GM12878 (cell line): ENCODE data around the gene IMMT. TPM values are rescaled to one million over a fixed set of nuclear protein-coding genes. Genes with fewer than 3 reads are reported as not detected.

Experiments
- BCL11A ChIP-seq: IDR thresholded peaks from 2 replicates; pipeline ENCODE4 v1.6.1; 2011; ENCODE audit warnings: low read depth, low read length
- EED ChIP-seq: sonication (generic); IDR thresholded peaks from 2 replicates; pipeline ENCODE4 v1.6.1; 2016; ENCODE audit warnings: antibody characterized with exemption, low read depth
- EGR1 ChIP-seq, 2 experiments: IDR thresholded peaks; 1 replicate in 1 of 2; 2 replicates in 1 of 2; pipeline ENCODE4 v1.6.1; 2011 to 2012; ENCODE audit warnings: low read depth in 2 of 2, low read length in 2 of 2, borderline replicate concordance in 1 of 2, mild to moderate bottlenecking in 1 of 2, moderate library complexity in 1 of 2
- FOS ChIP-seq: IDR thresholded peaks from 3 replicates; pipeline ENCODE4 v1.6.1; 2011; ENCODE audit warnings: borderline replicate concordance; ENCODE audit not compliant: insufficient read length; ENCODE audit errors: extremely low read depth
- FOXM1 ChIP-seq: IDR thresholded peaks from 2 replicates; pipeline ENCODE4 v1.6.1; 2012; ENCODE audit warnings: low read depth, mild to moderate bottlenecking, inconsistent platforms, low read length, moderate library complexity
- IRF4 ChIP-seq: IDR thresholded peaks from 2 replicates; pipeline ENCODE4 v1.6.1; 2011; ENCODE audit warnings: low read depth, low read length
- KAT2A ChIP-seq: conservative IDR thresholded peaks from 2 replicates; pipeline ENCODE4 v1.6.1; 2011; ENCODE audit warnings: low read depth, low read length; ENCODE audit not compliant: control insufficient read depth
- NBN ChIP-seq: fragments of 450-650 bp; IDR thresholded peaks from 2 replicates; pipeline ENCODE4 v1.6.1; 2016
- NR2F1 ChIP-seq: fragments of 450-650 bp; conservative IDR thresholded peaks from 2 replicates; pipeline ENCODE4 v1.6.1; 2017; ENCODE audit warnings: mild to moderate bottlenecking
- PML ChIP-seq: IDR thresholded peaks from 2 replicates; pipeline ENCODE4 v1.6.1; 2012; ENCODE audit warnings: low read length, inconsistent platforms
- RAD21 ChIP-seq: IDR thresholded peaks from 2 replicates; pipeline ENCODE4 v1.6.1; 2011; ENCODE audit warnings: mild to moderate bottlenecking, low read depth, low read length, moderate library complexity; ENCODE audit not compliant: insufficient read depth
- SRF ChIP-seq, 2 experiments: IDR thresholded peaks; 2 replicates each; pipeline ENCODE4 v1.6.1; 2011; ENCODE audit warnings: low read depth in 2 of 2, low read length in 2 of 2, mild to moderate bottlenecking in 1 of 2, moderate library complexity in 1 of 2
- STAT1 ChIP-seq: fragments of 450-650 bp; conservative IDR thresholded peaks from 2 replicates; pipeline ENCODE4 v1.6.1; 2014; ENCODE audit warnings: antibody characterized with exemption, mild to moderate bottlenecking
- TARDBP ChIP-seq: IDR thresholded peaks from 2 replicates; pipeline ENCODE4 v1.6.1; 2016; ENCODE audit warnings: borderline replicate concordance
- TCF3 ChIP-seq: IDR thresholded peaks from 2 replicates; pipeline ENCODE4 v1.6.1; 2012; ENCODE audit warnings: low read depth, mild to moderate bottlenecking, low read length, borderline replicate concordance; ENCODE audit not compliant: insufficient read depth
- ZNF207 ChIP-seq: fragments of 450-650 bp; IDR thresholded peaks from 2 replicates; pipeline ENCODE4 v1.6.1; 2014; ENCODE audit warnings: antibody characterized with exemption, mild to moderate bottlenecking, borderline replicate concordance
- ZNF217 ChIP-seq: fragments of 450-650 bp; IDR thresholded peaks from 2 replicates; pipeline ENCODE4 v1.6.1; 2017; ENCODE audit warnings: antibody characterized with exemption, mild to moderate bottlenecking
- ZNF384 ChIP-seq: IDR thresholded peaks from 2 replicates; pipeline ENCODE4 v1.6.1; 2012; ENCODE audit warnings: low read depth, mild to moderate bottlenecking, low read length, improper control_type of control experiment, borderline replicate concordance
- polyA plus RNA-seq, 11 experiments: library from polyadenylated mRNA; depleted of rRNA in 4 of 11; unstranded in 6 of 11; stranded (reverse) in 5 of 11; fragments of >200 nt; fragmentation: Nextera tagmentation in 4 of 11; fragmentation: Illumina TruSeq in 1 of 11; extraction: Ambion mirVana in 4 of 11; extraction: Trizol in 1 of 11; gene quantifications; 1 replicate in 1 of 11; 2 replicates in 10 of 11; pipeline versions ENCODE4 v1.2.1 to v1.2.3, GENCODE V29; 2011 to 2016; ENCODE audit warnings: inconsistent platforms in 2 of 11, missing spikeins in 2 of 11, low read depth in 1 of 11
- total RNA-seq, 4 experiments: library from RNA; depleted of rRNA in 3 of 4; stranded (reverse); fragments of >200 nt in 3 of 4; fragmentation: Illumina TruSeq in 1 of 4; extraction: Trizol in 1 of 4; gene quantifications; 2 replicates each; pipeline versions ENCODE4 v1.2.1 to v1.2.3, GENCODE V29; 2013 to 2021
- TF ChIP-seq, protein P1 (sequence below): fragments of 450-650 bp; formaldehyde crosslinking; IDR thresholded peaks from 2 replicates; pipeline ENCODE4 v1.4.0; 2020; ENCODE audit warnings: mild to moderate bottlenecking, moderate library complexity
- TF ChIP-seq, protein P2 (sequence below): IDR thresholded peaks from 2 replicates; pipeline ENCODE4 v1.6.1; 2011; ENCODE audit warnings: low read depth, low read length, improper control_type of control experiment, borderline replicate concordance
- TF ChIP-seq, protein P3 (sequence below): IDR thresholded peaks from 2 replicates; pipeline ENCODE4 v1.6.1; 2012; ENCODE audit warnings: low read depth, low read length, improper control_type of control experiment
- TF ChIP-seq, protein P4 (sequence below): IDR thresholded peaks from 2 replicates; pipeline ENCODE4 v1.6.1; 2011; ENCODE audit warnings: borderline replicate concordance, low read depth, mild to moderate bottlenecking, moderate library complexity, low read length; ENCODE audit not compliant: insufficient read depth, poor library complexity, severe bottlenecking
- TF ChIP-seq, protein P5 (sequence below): IDR thresholded peaks from 2 replicates; pipeline ENCODE4 v1.6.1; 2011; ENCODE audit warnings: low read depth, mild to moderate bottlenecking, low read length, moderate library complexity, borderline replicate concordance; ENCODE audit errors: extremely low read depth

Gene IMMT
- total and polyA plus RNA-seq, 10 of the 15 experiments (the other 5 are each of a cell fraction or from before 2014, with no cell fraction given) = 78.4 to 149 (median 98.7) TPM

DNA sequence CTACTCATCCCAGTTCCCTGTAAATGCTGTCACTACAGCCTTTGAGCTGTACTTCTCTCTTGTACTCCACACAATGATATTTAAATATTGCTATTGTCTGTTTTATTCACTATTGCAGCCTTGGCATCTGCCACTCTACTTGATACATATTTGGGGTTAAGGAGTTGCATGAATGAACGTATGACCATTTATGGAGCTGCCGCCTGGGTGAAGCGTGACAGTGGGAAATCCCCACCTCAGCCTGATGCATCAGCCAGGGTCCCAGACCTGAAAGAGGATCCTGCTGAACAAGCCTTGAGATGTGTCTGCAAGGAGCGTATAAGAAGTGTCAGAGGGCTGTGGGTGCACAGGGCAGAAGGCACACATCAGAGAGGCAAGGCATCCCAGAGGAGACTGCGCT lies 43.1 kb upstream of the IMMT start (continued):
- TF ChIP-seq, protein P1, sequence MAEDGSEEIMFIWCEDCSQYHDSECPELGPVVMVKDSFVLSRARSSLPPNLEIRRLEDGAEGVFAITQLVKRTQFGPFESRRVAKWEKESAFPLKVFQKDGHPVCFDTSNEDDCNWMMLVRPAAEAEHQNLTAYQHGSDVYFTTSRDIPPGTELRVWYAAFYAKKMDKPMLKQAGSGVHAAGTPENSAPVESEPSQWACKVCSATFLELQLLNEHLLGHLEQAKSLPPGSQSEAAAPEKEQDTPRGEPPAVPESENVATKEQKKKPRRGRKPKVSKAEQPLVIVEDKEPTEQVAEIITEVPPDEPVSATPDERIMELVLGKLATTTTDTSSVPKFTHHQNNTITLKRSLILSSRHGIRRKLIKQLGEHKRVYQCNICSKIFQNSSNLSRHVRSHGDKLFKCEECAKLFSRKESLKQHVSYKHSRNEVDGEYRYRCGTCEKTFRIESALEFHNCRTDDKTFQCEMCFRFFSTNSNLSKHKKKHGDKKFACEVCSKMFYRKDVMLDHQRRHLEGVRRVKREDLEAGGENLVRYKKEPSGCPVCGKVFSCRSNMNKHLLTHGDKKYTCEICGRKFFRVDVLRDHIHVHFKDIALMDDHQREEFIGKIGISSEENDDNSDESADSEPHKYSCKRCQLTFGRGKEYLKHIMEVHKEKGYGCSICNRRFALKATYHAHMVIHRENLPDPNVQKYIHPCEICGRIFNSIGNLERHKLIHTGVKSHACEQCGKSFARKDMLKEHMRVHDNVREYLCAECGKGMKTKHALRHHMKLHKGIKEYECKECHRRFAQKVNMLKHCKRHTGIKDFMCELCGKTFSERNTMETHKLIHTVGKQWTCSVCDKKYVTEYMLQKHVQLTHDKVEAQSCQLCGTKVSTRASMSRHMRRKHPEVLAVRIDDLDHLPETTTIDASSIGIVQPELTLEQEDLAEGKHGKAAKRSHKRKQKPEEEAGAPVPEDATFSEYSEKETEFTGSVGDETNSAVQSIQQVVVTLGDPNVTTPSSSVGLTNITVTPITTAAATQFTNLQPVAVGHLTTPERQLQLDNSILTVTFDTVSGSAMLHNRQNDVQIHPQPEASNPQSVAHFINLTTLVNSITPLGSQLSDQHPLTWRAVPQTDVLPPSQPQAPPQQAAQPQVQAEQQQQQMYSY = no peak
- no peak for TF ChIP-seq ZNF384
- no peak for TF ChIP-seq BCL11A
- no peak for TF ChIP-seq ZNF207
- no peak for TF ChIP-seq TCF3
- TF ChIP-seq EED = 0 out of 2 replicates have a peak, but pooled peaks have one; percentile 24
- no peak for TF ChIP-seq ZNF217
- TF ChIP-seq, protein P2, sequence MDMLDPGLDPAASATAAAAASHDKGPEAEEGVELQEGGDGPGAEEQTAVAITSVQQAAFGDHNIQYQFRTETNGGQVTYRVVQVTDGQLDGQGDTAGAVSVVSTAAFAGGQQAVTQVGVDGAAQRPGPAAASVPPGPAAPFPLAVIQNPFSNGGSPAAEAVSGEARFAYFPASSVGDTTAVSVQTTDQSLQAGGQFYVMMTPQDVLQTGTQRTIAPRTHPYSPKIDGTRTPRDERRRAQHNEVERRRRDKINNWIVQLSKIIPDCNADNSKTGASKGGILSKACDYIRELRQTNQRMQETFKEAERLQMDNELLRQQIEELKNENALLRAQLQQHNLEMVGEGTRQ = no peak
- TF ChIP-seq SRF (IDR thresholded peaks at IDR 0.05; ENCODE audit: low read depth in 2 of 2, low read length in 2 of 2) = peak; percentile 86 to 97
- TF ChIP-seq STAT1 = no peak
- TF ChIP-seq NBN = no peak
- no peak for TF ChIP-seq RAD21
- TF ChIP-seq IRF4 = 0 out of 2 replicates have a peak, but pooled peaks have one; percentile 48
- no peak for TF ChIP-seq KAT2A
- no peak for TF ChIP-seq FOXM1
- TF ChIP-seq EGR1 (IDR thresholded peaks at IDR 0.05; ENCODE audit: borderline replicate concordance in 1 of 2, low read depth in 2 of 2, low read length in 2 of 2) = no peak
- TF ChIP-seq NR2F1 = no peak; the same call in 1 of the 2 replicates
- no peak for TF ChIP-seq PML
- no peak for TF ChIP-seq TARDBP
- TF ChIP-seq, protein P3, sequence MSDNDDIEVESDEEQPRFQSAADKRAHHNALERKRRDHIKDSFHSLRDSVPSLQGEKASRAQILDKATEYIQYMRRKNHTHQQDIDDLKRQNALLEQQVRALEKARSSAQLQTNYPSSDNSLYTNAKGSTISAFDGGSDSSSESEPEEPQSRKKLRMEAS = no peak
- TF ChIP-seq, protein P4, sequence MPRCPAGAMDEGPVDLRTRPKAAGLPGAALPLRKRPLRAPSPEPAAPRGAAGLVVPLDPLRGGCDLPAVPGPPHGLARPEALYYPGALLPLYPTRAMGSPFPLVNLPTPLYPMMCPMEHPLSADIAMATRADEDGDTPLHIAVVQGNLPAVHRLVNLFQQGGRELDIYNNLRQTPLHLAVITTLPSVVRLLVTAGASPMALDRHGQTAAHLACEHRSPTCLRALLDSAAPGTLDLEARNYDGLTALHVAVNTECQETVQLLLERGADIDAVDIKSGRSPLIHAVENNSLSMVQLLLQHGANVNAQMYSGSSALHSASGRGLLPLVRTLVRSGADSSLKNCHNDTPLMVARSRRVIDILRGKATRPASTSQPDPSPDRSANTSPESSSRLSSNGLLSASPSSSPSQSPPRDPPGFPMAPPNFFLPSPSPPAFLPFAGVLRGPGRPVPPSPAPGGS = no peak
- TF ChIP-seq FOS = no peak
- TF ChIP-seq, protein P5, sequence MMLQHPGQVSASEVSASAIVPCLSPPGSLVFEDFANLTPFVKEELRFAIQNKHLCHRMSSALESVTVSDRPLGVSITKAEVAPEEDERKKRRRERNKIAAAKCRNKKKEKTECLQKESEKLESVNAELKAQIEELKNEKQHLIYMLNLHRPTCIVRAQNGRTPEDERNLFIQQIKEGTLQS = no peak
